Measurements from ENCODE around the gene GJB3.

The GJB3 gene

DNA sequence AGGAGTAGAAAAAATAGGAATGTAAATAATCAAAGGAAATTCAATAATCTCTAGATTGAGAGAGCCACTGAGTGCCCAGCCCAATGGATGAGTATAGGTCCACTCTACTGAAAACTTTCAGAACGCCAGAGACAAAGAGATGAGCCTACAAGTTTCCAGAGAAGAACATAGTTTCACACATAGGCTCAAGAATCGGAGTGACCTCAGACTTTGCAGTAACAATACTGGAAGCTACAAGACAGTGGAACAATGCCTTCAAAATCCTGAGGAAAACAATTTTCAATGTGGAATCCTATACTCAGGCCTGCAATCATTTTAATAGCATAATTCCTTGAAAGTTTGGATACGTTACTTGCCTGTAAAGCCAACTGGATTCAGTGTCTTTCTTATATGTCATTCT lies 22.8 kb downstream of the GJB3 start:
- no peak for TF ChIP-seq EGR1 (IDR thresholded peaks at IDR 0.05)
- no peak for TF ChIP-seq FOXM1 (IDR thresholded peaks at IDR 0.05; ENCODE audit: borderline replicate concordance, low read depth)
- TF ChIP-seq, protein P1, sequence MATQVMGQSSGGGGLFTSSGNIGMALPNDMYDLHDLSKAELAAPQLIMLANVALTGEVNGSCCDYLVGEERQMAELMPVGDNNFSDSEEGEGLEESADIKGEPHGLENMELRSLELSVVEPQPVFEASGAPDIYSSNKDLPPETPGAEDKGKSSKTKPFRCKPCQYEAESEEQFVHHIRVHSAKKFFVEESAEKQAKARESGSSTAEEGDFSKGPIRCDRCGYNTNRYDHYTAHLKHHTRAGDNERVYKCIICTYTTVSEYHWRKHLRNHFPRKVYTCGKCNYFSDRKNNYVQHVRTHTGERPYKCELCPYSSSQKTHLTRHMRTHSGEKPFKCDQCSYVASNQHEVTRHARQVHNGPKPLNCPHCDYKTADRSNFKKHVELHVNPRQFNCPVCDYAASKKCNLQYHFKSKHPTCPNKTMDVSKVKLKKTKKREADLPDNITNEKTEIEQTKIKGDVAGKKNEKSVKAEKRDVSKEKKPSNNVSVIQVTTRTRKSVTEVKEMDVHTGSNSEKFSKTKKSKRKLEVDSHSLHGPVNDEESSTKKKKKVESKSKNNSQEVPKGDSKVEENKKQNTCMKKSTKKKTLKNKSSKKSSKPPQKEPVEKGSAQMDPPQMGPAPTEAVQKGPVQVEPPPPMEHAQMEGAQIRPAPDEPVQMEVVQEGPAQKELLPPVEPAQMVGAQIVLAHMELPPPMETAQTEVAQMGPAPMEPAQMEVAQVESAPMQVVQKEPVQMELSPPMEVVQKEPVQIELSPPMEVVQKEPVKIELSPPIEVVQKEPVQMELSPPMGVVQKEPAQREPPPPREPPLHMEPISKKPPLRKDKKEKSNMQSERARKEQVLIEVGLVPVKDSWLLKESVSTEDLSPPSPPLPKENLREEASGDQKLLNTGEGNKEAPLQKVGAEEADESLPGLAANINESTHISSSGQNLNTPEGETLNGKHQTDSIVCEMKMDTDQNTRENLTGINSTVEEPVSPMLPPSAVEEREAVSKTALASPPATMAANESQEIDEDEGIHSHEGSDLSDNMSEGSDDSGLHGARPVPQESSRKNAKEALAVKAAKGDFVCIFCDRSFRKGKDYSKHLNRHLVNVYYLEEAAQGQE (IDR thresholded peaks at IDR 0.05; ENCODE audit: low read depth) = no peak
- TF ChIP-seq CREB1 (IDR thresholded peaks at IDR 0.05; ENCODE audit: low read depth) = no peak
- no peak for TF ChIP-seq ZBTB7A (IDR thresholded peaks at IDR 0.05; ENCODE audit: low read depth)
- TF ChIP-seq TEAD4 (IDR thresholded peaks at IDR 0.05) = no peak
- no peak for TF ChIP-seq TAF1 (IDR thresholded peaks at IDR 0.05; ENCODE audit: low read depth)
- TF ChIP-seq CEBPB (IDR thresholded peaks at IDR 0.05) = no peak

DNA sequence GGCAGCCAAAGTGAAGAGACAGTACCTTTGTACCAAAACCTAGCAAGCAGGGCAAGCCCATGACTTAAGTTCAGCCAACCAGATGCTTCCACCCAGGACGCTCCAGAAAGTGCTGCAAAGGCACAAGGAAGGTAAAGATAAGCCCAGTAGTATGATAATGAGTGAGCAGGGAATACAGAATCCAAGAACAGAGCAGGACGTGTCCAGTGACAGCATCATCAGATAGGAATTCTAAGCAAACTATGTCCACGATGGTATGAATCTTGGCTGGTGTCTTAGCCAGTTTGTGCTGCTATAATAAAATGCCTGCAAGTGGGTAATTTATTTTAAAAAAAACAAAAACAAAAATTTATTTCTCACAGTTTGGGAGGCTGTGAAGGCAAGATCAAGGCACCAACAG lies 25.4 kb downstream of the GJB3 start:
- TF ChIP-seq EGR1 (IDR thresholded peaks at IDR 0.05) (no peak), TAF1 (IDR thresholded peaks at IDR 0.05; ENCODE audit: low read depth) (no peak), TEAD4 (IDR thresholded peaks at IDR 0.05) (no peak), EP300 (IDR thresholded peaks at IDR 0.05; ENCODE audit: borderline replicate concordance) (no peak), ZBTB7A (IDR thresholded peaks at IDR 0.05; ENCODE audit: low read depth) (no peak), RAD21 (IDR thresholded peaks at IDR 0.05; ENCODE audit: low read depth) (no peak), TCF12 (IDR thresholded peaks at IDR 0.05; ENCODE audit: low read depth) (no peak), NFIC (IDR thresholded peaks at IDR 0.05) (no peak)
- TF ChIP-seq, protein P1 (IDR thresholded peaks at IDR 0.05; ENCODE audit: low read depth) = no peak
- TF ChIP-seq, protein P2, sequence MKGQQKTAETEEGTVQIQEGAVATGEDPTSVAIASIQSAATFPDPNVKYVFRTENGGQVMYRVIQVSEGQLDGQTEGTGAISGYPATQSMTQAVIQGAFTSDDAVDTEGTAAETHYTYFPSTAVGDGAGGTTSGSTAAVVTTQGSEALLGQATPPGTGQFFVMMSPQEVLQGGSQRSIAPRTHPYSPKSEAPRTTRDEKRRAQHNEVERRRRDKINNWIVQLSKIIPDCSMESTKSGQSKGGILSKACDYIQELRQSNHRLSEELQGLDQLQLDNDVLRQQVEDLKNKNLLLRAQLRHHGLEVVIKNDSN (IDR thresholded peaks at IDR 0.05) = no peak
- TF ChIP-seq, protein P3, sequence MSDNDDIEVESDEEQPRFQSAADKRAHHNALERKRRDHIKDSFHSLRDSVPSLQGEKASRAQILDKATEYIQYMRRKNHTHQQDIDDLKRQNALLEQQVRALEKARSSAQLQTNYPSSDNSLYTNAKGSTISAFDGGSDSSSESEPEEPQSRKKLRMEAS (IDR thresholded peaks at IDR 0.05) = no peak

DNA sequence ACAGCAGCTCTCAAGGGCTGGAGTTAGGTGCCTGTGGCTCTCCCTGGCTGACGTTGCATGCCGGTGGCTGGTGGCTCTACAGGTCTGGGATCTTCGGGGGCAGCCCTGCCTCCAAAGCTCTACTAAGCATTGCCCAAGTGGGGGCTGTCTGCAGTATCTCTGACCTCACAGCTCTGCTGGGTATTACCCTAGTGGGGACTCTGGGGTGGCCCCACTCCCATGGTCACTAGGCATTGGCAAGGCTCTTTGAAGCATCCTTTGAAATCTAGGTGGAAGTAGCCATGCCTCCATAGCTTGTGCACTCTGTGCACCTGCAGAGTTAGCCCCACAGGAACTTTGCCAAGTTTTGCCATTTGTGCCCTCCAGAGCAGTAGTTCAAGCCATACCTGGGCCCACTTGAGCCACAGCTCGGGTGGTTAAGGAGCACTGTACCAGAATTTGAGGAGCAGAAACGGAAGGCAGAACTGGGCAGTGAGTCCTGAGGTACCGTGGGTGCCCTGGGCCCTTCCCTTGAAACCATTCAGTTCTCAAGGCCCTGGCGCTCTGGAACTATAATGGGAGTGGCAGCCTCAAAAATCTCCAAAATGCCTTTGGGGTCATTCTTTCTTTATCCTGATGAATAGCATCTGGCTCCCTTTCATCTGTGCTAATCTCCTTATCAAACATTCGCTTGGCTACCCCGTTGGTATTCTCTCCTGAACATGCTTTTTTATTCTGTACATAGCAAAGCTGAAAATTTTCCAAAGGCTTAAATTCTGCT lies 27.2 kb downstream of the GJB3 start:
- TF ChIP-seq TAF1 (IDR thresholded peaks at IDR 0.05; ENCODE audit: low read depth) (no peak), TCF12 (IDR thresholded peaks at IDR 0.05; ENCODE audit: low read depth) (no peak), RAD21 (IDR thresholded peaks at IDR 0.05; ENCODE audit: low read depth) (no peak), TEAD4 (IDR thresholded peaks at IDR 0.05) (no peak), FOXM1 (IDR thresholded peaks at IDR 0.05; ENCODE audit: borderline replicate concordance, low read depth) (no peak), NFIC (IDR thresholded peaks at IDR 0.05) (no peak), YY1 (IDR thresholded peaks at IDR 0.05; ENCODE audit: low read depth) (no peak), EGR1 (IDR thresholded peaks at IDR 0.05) (no peak), ZBTB7A (IDR thresholded peaks at IDR 0.05; ENCODE audit: low read depth) (no peak), CEBPB (IDR thresholded peaks at IDR 0.05) (no peak), EP300 (IDR thresholded peaks at IDR 0.05; ENCODE audit: borderline replicate concordance) (no peak), CREB1 (IDR thresholded peaks at IDR 0.05; ENCODE audit: low read depth) (no peak)
- TF ChIP-seq, protein P3 (IDR thresholded peaks at IDR 0.05) = no peak
- TF ChIP-seq, protein P2 (IDR thresholded peaks at IDR 0.05) = no peak
- TF ChIP-seq, protein P1 (IDR thresholded peaks at IDR 0.05; ENCODE audit: low read depth) = no peak

DNA sequence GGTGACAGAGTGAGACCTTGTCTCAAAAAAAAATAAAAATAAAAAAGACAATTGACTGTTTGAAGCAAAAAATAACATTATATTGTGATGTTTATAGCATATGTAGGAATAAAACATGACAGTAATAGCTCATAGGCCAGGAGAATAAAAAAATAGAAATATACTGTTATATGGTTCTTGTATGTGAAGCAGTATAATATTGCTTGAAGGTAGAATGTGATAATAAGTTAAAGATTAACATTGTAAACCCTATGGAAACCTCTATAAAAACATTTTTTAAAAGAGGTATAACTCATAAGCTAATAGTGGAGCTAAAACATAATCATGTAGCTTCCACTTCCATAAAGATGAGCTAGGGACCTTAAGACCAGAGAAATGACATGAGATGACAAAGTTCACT lies 35.3 kb downstream of the GJB3 start:
- TF ChIP-seq TAF1 (IDR thresholded peaks at IDR 0.05; ENCODE audit: low read depth) = no peak
- TF ChIP-seq, protein P3 (IDR thresholded peaks at IDR 0.05) = no peak
- no peak for TF ChIP-seq TCF12 (IDR thresholded peaks at IDR 0.05; ENCODE audit: low read depth)
- TF ChIP-seq NFIC (IDR thresholded peaks at IDR 0.05) = no peak
- no peak for TF ChIP-seq RAD21 (IDR thresholded peaks at IDR 0.05; ENCODE audit: low read depth)
- no peak for TF ChIP-seq FOXM1 (IDR thresholded peaks at IDR 0.05; ENCODE audit: borderline replicate concordance, low read depth)
- TF ChIP-seq, protein P1 (IDR thresholded peaks at IDR 0.05; ENCODE audit: low read depth) = no peak
- no peak for TF ChIP-seq CREB1 (IDR thresholded peaks at IDR 0.05; ENCODE audit: low read depth)
- TF ChIP-seq, protein P2 (IDR thresholded peaks at IDR 0.05) = no peak
- TF ChIP-seq CEBPB (IDR thresholded peaks at IDR 0.05) = no peak
- no peak for TF ChIP-seq YY1 (IDR thresholded peaks at IDR 0.05; ENCODE audit: low read depth)
- no peak for TF ChIP-seq EP300 (IDR thresholded peaks at IDR 0.05; ENCODE audit: borderline replicate concordance)
